Endothelial cell of umbilical vein (primary cell): ENCODE results near the gene TRPM3.
"Not testable (repeated sequence)": the region's sequence is repeated elsewhere in the genome, so short reads cannot be mapped to it uniquely, and the experiment has no call there.

Experiments
- EZH2 ChIP-seq: IDR thresholded peaks from 2 replicates; pipeline ENCODE4 v1.6.1; 2012; ENCODE audit warnings: borderline replicate concordance, low read depth, mild to moderate bottlenecking, moderate library complexity, low read length, inconsistent platforms; ENCODE audit not compliant: severe bottlenecking
- GATA2 ChIP-seq: IDR thresholded peaks from 2 replicates; pipeline ENCODE4 v1.7.0; 2011; ENCODE audit warnings: low read depth, mild to moderate bottlenecking, moderate library complexity, mixed read lengths, low read length; ENCODE audit not compliant: insufficient read length, insufficient read depth
- JUN ChIP-seq: IDR thresholded peaks from 2 replicates; pipeline ENCODE4 v1.6.1; 2011; ENCODE audit warnings: borderline replicate concordance, low read depth; ENCODE audit not compliant: insufficient read length, insufficient read depth
- MYC ChIP-seq: IDR thresholded peaks from one replicate; pipeline ENCODE4 v1.6.1; 2011; ENCODE audit warnings: mild to moderate bottlenecking, low read depth, low read length
- POLR2A ChIP-seq: IDR thresholded peaks from 2 replicates; pipeline ENCODE4 v1.6.1; 2012; ENCODE audit warnings: low read depth, mild to moderate bottlenecking, control low read depth, low read length
- POLR2AphosphoS5 ChIP-seq: IDR thresholded peaks from 2 replicates; pipeline ENCODE4 v1.6.1; 2012; ENCODE audit warnings: low read depth, mild to moderate bottlenecking, control low read depth, low read length, moderate library complexity; ENCODE audit not compliant: insufficient read depth
- TF ChIP-seq, protein P1 (sequence below), 2 donors: IDR thresholded peaks; 1 replicate in 1 of 2; 2 replicates in 1 of 2; pipeline ENCODE4 v1.5.1; 2011; ENCODE audit warnings: low read length in 2 of 2, mild to moderate bottlenecking in 2 of 2, moderate library complexity in 2 of 2, control low read depth in 1 of 2, inconsistent platforms in 1 of 2, low read depth in 1 of 2; ENCODE audit not compliant: insufficient read depth in 1 of 2; ENCODE audit errors: extremely low read depth in 1 of 2
- TF ChIP-seq, protein P2 (sequence below): IDR thresholded peaks from 2 replicates; pipeline ENCODE4 v1.6.1; 2011; ENCODE audit not compliant: insufficient read depth, insufficient read length

DNA sequence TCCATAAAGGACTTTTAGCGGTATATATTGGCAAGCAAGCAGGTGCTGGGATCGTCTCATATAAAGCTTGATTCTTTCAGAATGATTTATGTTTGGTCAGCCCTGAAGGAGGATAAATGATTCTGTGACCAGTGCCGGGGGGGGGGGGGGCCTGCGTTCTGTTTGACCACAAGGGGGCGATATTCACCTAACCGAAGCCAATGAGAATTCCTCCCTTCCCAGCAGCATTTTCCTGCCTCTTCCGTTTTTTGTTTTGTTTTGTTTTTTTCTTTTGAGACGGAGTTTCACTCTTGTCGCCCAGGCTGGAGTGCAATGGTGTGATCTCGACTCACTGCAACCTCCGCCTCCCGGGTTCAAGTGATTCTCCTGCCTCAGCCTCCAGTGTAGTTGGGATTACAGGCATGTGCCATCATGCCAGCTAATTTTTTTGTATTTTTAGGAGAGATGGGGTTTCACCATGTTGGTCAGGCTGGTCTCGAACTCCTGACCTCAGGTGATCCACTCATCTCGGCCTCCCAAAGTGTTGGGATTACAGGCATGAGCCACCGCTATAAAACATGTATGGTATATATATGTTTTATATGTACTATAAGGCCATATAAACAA, 492.2 kb downstream of the TRPM3 start:
- not testable (repeated sequence) for TF ChIP-seq POLR2AphosphoS5, JUN, POLR2A, EZH2, GATA2, MYC
- TF ChIP-seq, protein P1, sequence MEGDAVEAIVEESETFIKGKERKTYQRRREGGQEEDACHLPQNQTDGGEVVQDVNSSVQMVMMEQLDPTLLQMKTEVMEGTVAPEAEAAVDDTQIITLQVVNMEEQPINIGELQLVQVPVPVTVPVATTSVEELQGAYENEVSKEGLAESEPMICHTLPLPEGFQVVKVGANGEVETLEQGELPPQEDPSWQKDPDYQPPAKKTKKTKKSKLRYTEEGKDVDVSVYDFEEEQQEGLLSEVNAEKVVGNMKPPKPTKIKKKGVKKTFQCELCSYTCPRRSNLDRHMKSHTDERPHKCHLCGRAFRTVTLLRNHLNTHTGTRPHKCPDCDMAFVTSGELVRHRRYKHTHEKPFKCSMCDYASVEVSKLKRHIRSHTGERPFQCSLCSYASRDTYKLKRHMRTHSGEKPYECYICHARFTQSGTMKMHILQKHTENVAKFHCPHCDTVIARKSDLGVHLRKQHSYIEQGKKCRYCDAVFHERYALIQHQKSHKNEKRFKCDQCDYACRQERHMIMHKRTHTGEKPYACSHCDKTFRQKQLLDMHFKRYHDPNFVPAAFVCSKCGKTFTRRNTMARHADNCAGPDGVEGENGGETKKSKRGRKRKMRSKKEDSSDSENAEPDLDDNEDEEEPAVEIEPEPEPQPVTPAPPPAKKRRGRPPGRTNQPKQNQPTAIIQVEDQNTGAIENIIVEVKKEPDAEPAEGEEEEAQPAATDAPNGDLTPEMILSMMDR (IDR thresholded peaks at IDR 0.05; ENCODE audit: extremely low read depth in 1 of 2, insufficient read depth in 1 of 2, low read depth in 1 of 2, low read length in 2 of 2): peak in 1 of 2 donors; percentile 5
- TF ChIP-seq, protein P2, sequence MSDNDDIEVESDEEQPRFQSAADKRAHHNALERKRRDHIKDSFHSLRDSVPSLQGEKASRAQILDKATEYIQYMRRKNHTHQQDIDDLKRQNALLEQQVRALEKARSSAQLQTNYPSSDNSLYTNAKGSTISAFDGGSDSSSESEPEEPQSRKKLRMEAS: not testable (repeated sequence)
